ENCODE measurements around the gene KAT8. TPM values are rescaled to one million over a fixed set of nuclear protein-coding genes. Genes with fewer than 3 reads are reported as not detected.
"Not testable (repeated sequence)": the region's sequence is repeated elsewhere in the genome, so short reads cannot be mapped to it uniquely, and the experiment has no call there.

The KAT8 gene
- total RNA-seq, 1 experiment from 2014 or later: 35.1 TPM

DNA sequence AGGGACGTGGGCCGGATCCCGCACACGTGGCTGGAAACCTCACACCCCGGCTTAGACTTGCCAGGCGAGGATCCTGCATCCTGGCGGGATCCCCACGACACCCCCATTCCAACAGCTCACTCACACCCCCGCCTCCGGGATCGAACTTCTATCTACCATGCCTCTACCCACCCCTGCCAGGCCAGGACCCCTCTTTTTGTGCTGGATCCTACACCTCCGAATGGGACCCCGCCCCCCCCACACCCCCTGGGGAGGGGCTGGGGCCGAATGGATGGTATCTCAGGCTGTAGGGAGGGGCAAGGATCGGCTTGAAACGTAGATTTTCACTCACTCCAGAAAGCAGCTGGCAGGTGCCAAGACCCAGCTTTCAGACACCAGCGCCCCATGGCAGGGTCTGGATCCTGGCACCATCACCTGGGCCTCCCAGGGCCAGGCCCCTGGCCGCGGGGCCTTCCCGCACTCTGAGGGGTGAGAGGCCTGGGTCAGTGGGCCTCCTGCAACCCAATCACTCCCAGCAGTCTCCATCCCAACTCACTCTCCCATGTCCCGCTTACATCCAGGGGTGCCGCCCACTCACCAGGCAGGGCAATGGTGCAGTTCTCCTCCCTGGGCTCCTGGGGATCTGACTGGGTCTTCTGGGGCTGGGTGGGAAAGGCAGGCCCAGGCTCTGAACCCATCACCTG, 25.7 kb downstream of the KAT8 start:
- ChIA-PET CTCF (interaction anchor here (0.5 to 1.7 kb wide), 4 partner anchors 26 to 381 kb away, joined by 3 to 26 read pairs (median 7); partner anchors contain the start of genes HSD3B7 and KAT8), POLR2A (ENCODE audit: unreplicated experiment) (interaction anchor here (0.6 to 1.4 kb wide), 2 partner anchors 26 to 37 kb away, joined by 3 to 11 read pairs; partner anchors contain the start of genes FUS and KAT8)
- H4K20me1 ChIP-seq (ENCODE audit: low read length): no peaks in the 10 kb centered on the region
- peaks cover 20% of the 10 kb centered on the region for H3K4me1 ChIP-seq (ENCODE audit: insufficient read depth, low read length)
- H3K79me2 ChIP-seq (ENCODE audit: low read length): no peaks in the 10 kb centered on the region
- H3K9ac ChIP-seq (ENCODE audit: low read length): no peak overlapping the region
- intact Hi-C loops (cut with micrococcal nuclease): loop anchor here (2.0 to 10.0 kb wide), 3 partner anchors 26 to 299 kb away; partner anchors contain the start of genes KAT8 and ZNF843
- H3K4me2 ChIP-seq (ENCODE audit: low read length): peak overlapping the region; percentile 81
- H3F3A ChIP-seq (ENCODE audit: low read length, unreplicated experiment): no peaks in the 10 kb centered on the region
- H3K27me3 ChIP-seq (ENCODE audit: low read length): no peaks in the 10 kb centered on the region
- no peak overlapping the region for H3K27ac ChIP-seq (ENCODE audit: low read length)
- H3K9me2 ChIP-seq (replicated peaks; ENCODE audit: low read length): no peaks in the 10 kb centered on the region
- H3K36me3 ChIP-seq (ENCODE audit: low read depth, low read length): no peaks in the 10 kb centered on the region
- DNase-seq (no peak), ATAC-seq (no peak)
- H3K4me3 ChIP-seq (ENCODE audit: low read length): no peak overlapping the region
- peak overlapping the region; percentile 78 for H2AFZ ChIP-seq (ENCODE audit: low read length)
- TF ChIP-seq EZH2phosphoT487 (IDR thresholded peaks at IDR 0.05; ENCODE audit: borderline replicate concordance, low read length) (no peak), EZH2 (IDR thresholded peaks at IDR 0.05; ENCODE audit: low read length, unreplicated experiment) (no peak)
- TF ChIP-seq, protein P1, sequence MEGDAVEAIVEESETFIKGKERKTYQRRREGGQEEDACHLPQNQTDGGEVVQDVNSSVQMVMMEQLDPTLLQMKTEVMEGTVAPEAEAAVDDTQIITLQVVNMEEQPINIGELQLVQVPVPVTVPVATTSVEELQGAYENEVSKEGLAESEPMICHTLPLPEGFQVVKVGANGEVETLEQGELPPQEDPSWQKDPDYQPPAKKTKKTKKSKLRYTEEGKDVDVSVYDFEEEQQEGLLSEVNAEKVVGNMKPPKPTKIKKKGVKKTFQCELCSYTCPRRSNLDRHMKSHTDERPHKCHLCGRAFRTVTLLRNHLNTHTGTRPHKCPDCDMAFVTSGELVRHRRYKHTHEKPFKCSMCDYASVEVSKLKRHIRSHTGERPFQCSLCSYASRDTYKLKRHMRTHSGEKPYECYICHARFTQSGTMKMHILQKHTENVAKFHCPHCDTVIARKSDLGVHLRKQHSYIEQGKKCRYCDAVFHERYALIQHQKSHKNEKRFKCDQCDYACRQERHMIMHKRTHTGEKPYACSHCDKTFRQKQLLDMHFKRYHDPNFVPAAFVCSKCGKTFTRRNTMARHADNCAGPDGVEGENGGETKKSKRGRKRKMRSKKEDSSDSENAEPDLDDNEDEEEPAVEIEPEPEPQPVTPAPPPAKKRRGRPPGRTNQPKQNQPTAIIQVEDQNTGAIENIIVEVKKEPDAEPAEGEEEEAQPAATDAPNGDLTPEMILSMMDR (conservative IDR thresholded peaks at IDR 0.05; ENCODE audit: low read depth, low read length): no peak
- no TSS peak for BruUV-seq (replicated peaks)
- H3K9me3 ChIP-seq (ENCODE audit: low read length): no peaks in the 10 kb centered on the region

DNA sequence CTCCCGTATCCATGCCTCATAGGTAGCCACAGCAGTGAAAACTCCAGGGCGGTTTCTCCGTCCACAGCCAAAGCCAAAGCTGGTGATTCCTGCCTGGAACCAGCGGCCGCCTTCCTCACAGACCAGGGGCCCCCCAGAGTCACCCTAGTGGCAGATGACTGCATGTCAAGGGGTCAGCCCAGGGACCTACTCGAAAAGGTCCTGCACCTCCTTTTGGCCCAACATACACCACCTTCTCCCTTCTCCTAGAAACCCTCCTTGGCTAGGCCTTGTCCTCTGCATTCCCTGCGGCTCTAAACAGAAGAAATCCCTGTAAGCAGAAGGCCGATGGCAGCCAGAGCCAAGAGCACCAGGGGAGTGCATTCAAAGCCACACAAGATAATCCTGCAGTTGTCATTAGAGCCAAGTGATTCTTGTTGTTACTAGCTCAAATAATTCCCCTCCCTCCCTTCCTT, 26.3 kb downstream of the KAT8 start:
- DNase-seq (no peak), ATAC-seq (no peak)
- Histone ChIP-seq H3K27ac (ENCODE audit: low read length) (no peak overlapping the region), H2AFZ (ENCODE audit: low read length) (no peak overlapping the region), H3K9ac (ENCODE audit: low read length) (no peak overlapping the region), H3K27me3 (ENCODE audit: low read length) (no peaks in the 10 kb centered on the region), H3K4me2 (ENCODE audit: low read length) (no peak overlapping the region), H3K4me3 (ENCODE audit: low read length) (no peak overlapping the region), H3K9me2 (replicated peaks; ENCODE audit: low read length) (no peaks in the 10 kb centered on the region), H3K9me3 (ENCODE audit: low read length) (no peaks in the 10 kb centered on the region), H4K20me1 (ENCODE audit: low read length) (no peaks in the 10 kb centered on the region), H3K36me3 (ENCODE audit: low read depth, low read length) (no peaks in the 10 kb centered on the region), H3K79me2 (ENCODE audit: low read length) (no peaks in the 10 kb centered on the region), H3K4me1 (ENCODE audit: insufficient read depth, low read length) (peaks cover 14% of the 10 kb centered on the region), H3F3A (ENCODE audit: low read length, unreplicated experiment) (no peaks in the 10 kb centered on the region)
- POLR2A ChIA-PET (ENCODE audit: unreplicated experiment): no interaction called here
- intact Hi-C loops (cut with micrococcal nuclease): loop anchor here (2.0 to 10.0 kb wide), 3 partner anchors 27 to 299 kb away; partner anchors contain the start of genes KAT8 and ZNF843
- no TSS peak for BruUV-seq (replicated peaks)
- no peak for TF ChIP-seq EZH2 (IDR thresholded peaks at IDR 0.05; ENCODE audit: low read length, unreplicated experiment)
- no peak for TF ChIP-seq EZH2phosphoT487 (IDR thresholded peaks at IDR 0.05; ENCODE audit: borderline replicate concordance, low read length)
- TF ChIP-seq, protein P1 (conservative IDR thresholded peaks at IDR 0.05; ENCODE audit: low read depth, low read length): no peak
- CTCF ChIA-PET: no interaction called here

DNA sequence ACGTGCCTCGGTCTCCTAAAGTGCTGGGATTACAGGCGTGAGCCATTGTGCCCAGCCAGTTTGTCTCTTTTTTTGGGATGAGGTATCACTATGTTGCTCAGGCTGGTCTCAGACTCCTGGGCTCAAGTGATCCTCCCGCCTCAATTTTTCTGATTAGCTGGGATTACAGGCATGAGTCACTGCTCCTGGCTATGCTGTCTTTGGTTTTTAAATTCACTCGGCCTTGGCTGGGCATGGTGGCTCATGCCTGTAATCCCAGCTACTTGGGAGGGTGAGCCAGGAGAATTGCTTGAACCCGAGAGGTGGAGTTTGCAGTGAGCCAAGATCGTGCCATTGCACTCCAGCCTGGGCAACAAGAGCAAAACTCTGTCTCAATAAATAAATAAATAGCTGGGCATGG, 27.0 kb downstream of the KAT8 start:
- H3K4me2 ChIP-seq (ENCODE audit: low read length); H3F3A ChIP-seq (ENCODE audit: low read length, unreplicated experiment); H3K27me3 ChIP-seq (ENCODE audit: low read length); H3K27ac ChIP-seq (ENCODE audit: low read length); CTCF ChIA-PET; H3K79me2 ChIP-seq (ENCODE audit: low read length); H3K9ac ChIP-seq (ENCODE audit: low read length); BruUV-seq (replicated peaks); H3K9me2 ChIP-seq (replicated peaks; ENCODE audit: low read length); H3K4me1 ChIP-seq (ENCODE audit: insufficient read depth, low read length); H3K4me3 ChIP-seq (ENCODE audit: low read length); ATAC-seq; DNase-seq; H3K9me3 ChIP-seq (ENCODE audit: low read length); H4K20me1 ChIP-seq (ENCODE audit: low read length); H2AFZ ChIP-seq (ENCODE audit: low read length); H3K36me3 ChIP-seq (ENCODE audit: low read depth, low read length); POLR2A ChIA-PET (ENCODE audit: unreplicated experiment): not testable (repeated sequence)
- intact Hi-C loops (cut with micrococcal nuclease): loop anchor here (5.0 to 10.0 kb wide), 2 partner anchors 120 to 298 kb away; partner anchors contain the start of gene ZNF843

All from PC-3 (cell line).